HG02571 (cell line): ENCODE data around the gene STK10.

ENCODE experiments used
- ATAC-seq: cut with Tn5 transposase; IDR thresholded peaks from one replicate; pipeline ENCODE4 v1.9.1; 2021; ENCODE audit warnings: mild to moderate bottlenecking, moderate library complexity; ENCODE audit not compliant: unreplicated experiment

STK10 gene

DNA sequence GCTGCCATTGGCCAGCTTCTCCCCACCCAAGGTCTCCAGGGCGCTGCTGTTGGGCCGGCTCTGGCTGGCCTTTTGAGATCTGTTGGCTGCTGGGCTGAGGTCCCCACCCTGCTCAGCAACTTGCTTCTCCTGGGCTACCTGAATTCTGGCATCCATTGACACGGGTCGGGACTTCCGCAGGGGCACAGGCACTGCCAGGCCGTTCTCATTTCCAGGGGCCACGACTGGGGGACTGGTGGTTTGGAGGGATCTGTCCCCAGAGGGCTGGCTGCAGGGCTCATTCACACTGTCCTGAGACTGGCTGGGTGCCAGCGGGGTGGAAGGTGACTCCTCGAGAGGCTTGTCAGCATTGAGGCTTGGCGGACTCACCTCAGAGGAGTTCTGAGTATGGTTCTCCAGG lies 94.5 kb downstream of the STK10 start:
- no peak for ATAC-seq

DNA sequence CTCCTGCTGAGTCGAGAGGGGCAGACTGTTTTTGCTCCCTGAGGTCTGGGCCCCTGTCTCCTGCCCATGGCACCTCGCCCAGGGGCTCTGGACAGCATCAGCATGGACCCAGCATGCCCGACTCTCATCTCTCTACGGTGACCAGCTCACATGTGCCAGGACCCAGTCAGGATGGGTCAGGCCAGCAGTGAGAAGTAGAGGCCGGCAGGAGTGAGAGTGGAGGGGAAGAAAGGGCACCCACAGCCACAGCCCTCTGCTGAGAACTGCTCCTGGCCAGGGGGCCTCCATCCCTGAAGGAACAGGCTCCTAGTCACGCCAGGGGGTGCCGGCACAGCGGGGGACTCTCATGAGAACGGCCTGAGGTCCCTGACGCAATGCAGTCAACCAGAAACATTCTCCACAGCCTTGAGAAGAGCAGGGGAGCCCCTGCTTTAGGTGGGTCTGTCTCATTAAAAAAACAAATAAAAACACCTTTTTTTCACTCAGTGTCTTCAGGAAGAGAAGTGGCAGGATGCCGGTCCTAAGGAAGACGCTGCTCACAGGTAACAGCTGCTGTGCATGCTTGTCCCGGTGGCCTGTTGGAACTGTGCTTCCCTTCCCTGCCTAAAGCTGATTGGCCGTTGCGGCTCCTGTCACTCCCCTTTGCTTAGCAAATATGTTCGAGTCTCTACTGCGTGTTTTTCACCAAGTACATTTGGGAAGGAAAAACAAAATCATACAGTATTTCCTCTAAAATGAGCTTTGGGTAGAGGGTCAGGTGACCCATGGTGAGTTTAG lies 95.9 kb downstream of the STK10 start:
- ATAC-seq, result no peak

DNA sequence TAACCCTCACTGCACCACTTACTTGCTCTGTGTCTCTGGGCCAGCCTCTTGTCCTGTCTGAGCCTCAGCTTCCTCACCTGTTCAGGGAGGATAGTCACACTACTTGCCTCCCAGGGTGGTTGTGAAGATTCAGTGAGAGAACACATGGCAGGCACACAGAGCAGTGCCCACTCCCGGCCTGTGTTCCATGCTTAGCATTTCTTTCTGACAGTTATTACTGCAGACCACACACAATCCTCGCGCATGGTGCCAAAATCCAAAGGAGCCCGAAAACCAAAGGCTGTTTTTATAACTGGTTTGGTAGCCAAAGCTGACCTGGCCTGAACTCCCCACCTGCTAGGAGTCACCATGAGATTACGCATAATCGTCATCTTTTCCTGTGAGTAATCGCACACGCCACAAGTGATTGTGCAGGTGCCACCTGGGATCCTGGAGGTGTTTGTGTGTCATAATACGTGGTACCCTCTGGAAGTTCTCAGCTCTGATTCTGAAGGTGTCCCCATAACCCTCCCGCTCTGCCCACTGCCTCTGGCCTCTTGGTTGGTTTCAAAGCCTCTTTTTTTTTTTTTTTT lies 97.0 kb downstream of the STK10 start:
- no peak for ATAC-seq

DNA sequence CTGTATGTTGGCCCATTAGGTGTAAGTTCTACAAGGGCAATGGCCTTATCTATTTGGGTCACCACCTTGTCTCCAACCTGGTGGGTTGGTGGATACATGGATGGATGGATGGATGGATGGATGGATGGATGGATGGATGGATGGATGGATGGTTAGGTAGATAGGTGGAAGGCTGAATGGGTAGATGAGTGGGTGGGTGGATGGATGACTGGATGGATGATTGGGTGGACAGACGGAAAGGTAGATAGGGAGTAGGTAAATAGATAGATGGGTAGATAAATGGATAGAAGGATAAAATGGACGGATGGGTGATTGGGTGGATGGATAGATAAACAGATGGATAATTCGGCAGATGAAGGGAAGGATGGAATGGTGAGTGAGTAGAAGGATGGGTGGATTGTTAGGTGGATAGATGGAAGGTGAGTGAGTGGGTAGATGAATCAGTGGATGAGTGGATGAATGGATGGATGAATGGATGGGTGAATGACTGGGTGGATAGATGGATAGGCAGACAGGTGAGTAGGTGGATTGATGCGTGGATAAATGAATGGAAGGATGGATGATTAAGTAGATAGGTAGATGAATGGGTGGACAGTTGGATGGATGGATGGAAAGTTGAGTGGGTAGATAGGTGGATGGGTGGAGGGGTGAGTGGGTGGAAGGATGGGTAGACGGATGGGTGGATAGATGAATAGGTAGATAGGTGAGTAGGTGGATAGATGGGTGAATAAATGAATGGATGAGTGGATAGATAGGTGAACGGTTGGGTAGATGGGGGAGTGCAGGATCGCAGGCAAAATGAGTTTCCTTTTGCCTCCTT lies 98.5 kb downstream of the STK10 start:
- no peak for ATAC-seq

DNA sequence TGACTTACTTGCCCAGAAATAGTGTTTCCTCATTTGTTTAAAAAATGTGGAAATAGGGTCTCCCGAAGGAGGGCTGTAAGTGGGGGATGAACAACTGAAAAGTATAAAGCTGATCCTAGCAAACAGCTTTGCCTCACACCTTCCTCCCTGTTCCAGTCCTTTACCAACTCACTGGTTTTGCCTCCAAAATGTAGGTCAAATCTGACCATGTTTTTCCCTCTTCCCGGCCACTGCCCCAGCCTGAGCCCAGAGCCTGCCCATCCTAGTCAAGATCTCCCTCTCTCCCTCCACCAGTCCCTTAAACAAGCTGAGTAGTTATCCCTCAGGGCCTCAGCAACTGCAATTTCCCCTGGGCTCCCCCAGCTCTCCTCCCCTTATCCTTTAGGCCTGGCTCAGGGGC lies 99.2 kb downstream of the STK10 start:
- ATAC-seq, result no peak

DNA sequence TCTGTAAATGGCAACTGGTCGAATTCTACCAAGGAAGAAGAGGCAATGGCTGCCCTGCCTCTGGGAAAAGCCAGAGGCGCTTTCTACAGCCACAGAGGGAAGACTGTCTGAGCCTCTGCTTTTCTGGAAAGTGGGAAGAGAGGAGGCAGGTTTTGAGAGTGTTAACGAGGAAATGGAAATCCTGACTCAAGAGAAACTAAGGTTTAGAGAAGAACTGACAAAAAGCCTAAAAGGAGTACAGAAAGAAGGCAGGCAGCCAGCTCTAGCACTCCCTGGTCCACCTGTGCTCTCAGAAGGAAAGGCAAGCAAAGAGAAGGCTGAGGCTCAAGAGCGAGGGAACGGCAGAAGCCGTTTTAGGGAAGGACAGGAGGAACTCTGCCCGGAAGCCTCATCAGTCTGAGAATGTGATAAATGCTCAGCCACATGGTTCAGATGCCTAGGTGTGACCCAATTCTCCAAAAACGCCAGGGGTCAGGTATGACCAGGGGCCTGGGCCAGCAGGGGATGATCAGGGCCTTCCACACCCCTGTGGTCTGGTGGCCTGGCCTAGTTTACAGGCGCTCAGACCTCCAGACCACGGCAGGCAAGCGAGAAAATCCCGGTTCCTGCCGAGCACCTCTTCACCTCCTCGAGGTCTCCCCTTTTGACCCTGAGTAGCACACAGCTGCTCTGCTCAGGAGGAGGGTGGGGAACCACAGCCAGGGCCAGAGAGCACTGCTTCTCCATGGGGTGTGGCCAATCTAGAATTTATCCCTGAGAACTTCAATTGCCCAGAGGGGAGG lies 101.6 kb downstream of the STK10 start:
- no peak for ATAC-seq

DNA sequence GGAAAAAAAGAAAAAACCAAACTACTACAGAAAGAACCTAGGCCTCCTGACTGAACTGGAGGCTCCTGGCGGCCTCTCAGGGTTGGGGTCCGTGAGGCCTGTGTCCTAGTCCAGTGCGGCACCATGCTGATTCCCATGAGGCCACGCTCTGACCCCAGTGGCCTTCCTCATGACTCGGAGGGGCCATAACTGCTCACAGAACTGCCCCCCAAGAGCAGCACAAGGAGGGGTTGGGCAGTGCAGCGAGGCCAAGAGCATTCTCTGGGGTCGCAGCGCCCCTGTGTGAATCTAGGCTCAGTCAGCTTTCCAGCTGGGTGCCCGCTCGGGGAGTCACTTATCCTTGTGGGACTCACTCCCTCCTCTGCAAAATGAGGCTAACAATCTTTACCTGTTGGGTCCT lies 102.3 kb downstream of the STK10 start:
- ATAC-seq, result no peak

DNA sequence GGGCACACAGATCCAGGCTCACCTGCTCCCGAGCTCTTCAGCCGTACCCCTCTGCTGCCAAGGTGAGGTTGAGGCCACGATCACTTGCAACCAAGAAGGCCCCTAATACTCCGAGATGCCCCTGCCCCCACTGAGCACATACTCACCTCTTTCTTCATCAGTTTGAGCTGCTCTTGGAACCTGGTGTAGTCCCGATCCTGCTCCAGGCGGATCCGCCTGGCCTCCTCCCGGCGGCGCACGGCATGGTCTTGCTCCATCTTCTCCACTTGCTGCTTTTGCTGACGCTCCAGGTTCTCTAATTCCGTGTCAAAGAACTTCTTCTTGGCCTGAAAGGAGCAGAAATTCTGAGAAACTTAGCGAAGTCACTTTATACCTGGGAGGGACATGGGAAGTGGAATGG lies 105.8 kb downstream of the STK10 start:
- no peak for ATAC-seq

DNA sequence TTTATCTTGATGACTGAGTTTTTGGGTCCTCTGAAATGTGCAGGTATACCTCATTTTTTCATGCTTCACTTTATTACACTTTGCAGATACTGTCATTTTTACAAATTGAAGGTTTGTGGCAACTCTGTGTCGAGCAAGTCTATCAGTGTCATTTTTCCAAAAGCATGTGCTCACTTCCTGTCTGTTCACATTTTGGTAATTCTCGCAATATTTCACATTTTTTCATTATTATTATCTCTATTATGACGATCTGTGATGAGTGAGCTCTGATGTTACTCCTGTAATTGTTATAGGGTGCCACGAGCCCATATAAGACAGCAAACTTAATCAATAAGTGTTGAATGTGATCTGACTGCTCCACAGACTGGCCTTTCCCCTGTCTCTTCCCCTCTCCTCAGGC lies 108.1 kb downstream of the STK10 start:
- ATAC-seq, result no peak

DNA sequence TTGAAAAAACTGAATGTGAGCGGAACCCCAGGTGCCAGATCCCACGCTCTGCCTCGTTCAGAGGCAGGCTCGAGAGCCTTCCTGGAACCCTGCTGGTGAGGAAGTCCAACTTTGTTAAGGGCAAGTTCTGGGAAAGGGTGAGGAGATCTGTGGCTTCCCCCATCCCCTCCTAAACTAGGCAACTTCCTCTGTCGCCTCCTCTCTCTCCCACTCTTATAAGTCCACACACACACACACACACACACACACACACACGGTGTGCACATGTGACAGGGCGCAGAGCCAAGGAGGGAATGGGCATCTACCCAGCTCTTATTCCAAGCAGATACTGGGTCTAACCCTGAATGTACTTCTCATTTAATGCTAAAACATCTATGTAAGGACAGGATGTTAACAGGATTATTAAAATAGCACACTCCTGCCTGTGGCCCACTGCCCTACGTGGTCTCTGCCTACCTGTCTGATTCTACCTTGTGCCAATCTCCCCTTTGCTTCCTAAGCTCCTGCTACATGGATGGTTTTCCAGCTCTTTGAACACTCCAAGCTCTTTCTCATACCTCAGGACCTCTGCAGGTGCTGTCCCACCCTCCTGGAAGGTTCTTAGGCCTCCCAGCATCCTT lies 109.2 kb downstream of the STK10 start:
- ATAC-seq, result no peak

DNA sequence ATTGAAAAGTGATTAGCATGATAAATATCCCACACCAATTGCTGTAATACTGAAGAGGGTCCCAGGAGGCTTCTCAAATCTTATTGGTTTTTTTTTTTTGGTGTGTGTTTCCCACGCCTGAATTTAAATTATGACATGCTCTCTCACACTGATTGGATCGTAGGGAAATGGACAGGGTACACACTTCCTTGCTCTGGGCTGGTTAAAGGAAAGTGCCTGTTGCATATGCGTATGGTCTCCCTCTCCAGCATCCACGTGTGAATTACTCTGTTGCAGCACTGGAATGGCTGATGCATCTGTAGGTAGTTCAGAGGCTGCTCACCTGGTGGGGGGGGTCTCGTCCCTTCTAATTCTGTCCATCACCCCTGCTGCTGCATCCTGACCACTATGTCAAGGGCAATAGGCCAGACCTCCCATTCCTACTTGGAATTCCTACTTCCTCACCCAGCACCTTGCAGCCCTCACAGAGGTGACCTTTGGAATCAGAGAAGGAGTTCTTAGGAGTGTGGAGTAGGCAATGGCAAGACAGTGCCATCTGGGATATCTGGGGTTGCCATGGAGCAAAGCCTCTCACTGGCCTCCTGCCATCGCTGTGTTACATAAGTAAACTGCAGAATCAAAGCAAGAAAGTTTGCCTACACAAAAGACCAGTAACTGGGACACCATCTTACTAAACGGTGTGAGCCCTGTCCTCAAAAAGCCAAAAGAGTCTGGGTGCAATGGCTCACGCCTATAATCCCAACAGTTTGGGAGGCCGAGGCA lies 110.2 kb downstream of the STK10 start:
- no peak for ATAC-seq

DNA sequence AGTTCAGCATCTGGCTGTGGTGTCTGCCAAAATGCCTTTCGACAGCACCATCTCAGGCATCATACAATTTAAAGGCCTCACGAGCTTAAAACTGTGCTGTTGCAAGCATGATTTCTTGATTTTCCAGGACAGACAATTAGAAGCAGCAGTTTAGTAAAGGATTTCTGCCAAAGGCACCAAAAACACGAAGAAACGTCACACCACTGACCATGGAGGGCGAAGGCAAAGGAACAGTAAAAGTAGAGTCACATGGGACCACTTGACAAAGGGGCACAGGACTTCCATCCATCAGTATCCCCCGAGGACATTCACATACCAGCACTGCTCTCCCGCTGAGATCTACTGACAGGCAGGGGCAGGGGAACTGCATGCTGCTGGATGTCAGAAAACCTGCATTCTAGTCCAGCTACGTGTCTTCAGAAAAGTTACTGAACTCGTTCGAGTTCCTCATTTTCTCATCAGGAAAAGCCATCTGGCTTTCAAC lies 111.2 kb downstream of the STK10 start:
- no peak for ATAC-seq

DNA sequence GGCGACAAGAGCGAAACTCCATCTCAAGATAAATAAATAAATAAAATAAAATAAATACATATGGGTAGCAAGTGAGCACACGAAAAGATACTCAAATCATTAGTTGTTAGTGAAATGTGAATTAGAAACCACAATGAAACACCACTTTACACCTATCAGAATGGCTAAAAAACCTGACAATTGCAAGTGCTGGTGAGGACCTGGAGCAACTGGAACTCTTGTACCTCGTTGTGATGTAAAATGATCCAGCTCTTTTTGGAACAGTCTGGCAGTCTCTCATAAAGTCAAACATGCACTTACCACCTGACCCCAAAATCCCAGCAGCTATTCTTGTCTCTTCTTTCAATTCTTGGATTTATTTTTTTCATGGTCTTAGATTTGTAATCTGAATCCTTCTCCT lies 112.4 kb downstream of the STK10 start:
- ATAC-seq, result no peak

DNA sequence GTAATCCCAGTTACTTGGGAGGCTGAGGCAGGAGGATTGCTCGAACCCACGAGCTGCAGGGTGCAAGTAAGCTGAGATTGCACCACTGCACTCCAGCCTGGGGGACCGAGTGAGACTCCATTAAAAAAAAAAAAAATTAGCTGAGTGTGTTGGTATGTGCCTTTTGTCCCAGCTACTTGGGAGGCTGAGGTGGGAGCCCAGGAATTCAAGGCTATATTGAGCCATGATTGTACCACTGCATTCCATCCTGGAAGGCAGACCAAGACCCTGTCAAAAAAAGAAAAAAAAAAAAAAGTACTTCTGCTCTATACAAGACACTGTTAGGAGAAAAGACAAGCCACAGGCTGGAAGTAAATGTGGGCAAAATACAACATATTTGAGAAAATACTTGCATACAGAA lies 113.1 kb downstream of the STK10 start:
- ATAC-seq, result no peak

DNA sequence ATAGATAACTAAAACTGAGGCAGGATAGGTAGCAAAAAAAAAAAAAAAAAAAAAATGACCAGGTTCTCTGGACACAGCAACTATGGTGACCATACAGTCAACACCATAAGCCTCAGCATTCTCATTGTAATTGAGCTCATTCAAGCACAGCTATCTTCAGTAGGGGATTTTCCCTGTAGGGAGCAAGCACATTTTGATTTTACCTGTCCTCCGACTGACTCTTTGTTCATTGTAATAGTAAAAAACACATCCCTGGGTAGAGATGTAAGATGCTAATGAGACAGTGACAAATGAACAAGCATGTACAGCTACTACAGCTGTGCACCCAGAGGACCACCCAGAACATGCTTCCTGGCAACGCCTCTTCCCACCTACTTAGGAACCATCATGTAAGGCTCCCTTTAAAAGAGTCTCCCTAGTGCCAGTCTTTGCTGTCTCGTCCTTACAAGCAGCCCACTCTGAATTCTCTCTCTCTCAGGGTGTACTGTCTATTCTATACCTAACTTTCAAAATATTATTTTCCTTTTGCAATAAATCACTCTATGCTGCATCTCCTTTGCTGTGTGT lies 116.6 kb downstream of the STK10 start:
- ATAC-seq, result no peak

DNA sequence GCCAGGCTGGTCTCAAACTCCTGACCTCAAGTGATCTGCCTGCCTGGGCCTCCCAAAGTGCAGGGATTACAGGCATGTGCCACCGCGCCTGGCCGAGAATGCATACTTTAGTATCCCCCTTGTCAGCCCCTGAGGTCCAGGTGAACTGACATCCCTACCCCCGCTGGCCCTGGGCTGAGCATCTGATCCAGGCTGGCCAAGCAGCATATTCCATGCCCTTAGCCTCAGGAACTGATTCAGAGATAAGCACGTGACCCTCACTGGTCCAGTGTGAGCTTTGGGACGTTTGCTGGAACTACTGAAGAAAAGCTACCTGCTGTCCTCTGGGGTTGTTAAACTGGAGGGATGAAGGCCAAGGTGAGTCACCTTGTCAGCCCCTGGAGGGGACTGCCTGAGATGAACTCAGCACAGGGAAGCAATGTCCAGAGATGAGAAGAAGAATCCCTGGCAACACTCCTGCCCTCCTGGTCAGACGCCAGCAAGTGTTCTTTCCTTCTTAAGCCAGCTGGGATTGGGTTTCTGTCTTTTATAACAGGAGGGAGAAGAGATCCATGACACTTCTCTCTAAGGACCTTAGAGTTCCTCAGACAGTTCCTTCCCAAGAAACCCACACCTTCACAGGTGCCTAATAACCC lies 122.5 kb downstream of the STK10 start:
- no peak for ATAC-seq

DNA sequence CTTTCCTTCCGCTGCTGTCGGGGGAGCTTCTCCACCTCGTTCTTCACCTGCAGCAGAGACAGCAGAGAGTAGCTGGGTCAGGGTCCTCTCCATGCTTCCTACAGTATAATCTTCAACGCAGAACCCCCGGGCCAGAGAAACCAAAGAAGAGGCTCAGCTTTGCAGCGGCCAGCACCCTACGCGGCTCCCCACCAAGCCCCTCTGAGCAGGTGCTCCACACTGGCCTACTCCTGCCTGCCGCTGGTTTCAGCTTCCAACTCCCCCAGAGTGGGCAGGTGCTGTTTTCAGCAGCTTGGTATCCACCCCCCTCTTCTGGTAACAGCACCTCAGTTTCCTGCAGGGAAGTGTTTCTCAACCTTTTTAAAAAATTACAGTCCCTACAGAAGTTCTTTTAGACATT lies 123.3 kb downstream of the STK10 start:
- no peak for ATAC-seq

DNA sequence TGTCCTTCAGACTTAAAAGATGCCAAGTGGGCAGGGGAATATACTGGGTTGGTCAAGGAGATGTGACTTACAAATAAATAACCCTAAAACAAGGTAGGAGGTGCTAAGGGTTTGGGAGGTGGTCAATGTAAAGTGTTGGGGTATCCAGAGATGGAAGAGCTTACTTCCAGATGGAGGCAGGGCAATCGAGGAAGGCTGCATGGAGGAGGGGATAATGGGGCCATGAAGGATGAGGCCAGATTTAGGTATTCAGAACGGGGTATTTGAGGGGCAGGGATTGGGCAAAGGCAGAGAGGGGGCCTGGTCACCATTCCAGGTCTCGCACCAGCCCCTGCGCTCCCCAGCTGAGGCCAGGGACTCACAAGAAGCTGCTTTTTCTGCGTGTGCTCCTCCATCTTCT lies 123.7 kb downstream of the STK10 start:
- no peak for ATAC-seq
